Measurements from ENCODE around the gene ART5. TPM values are rescaled to one million over a fixed set of nuclear protein-coding genes. Genes with fewer than 3 reads are reported as not detected.

ART5 gene
- total RNA-seq, result 1 to 10 TPM in 1 of 2 donors, not detected in 1; 3.1 TPM

GRCh38 chr11:3641701-3642070 lies at the start of gene ART5:
Gene ART5 (minus strand): TSS chr11:3641992. CDS start chr11:3641862, 130 bp downstream.
- Histone ChIP-seq H3K36me3 (no peaks in the 10 kb centered on the region), H3K27me3 (replicated peaks; ENCODE audit: insufficient read depth) (no peaks in the 10 kb centered on the region), H3K27ac (peak within 1 kb of the TSS in 1 of 2 donors; percentile 43), H3K4me3 (peak within 1 kb of the TSS; percentile 42 to 46), H3K9me3 (no peaks in the 10 kb centered on the region), H3K4me1 (replicated peaks) (no peaks in the 10 kb centered on the region)
- no peak for DNase-seq (ENCODE audit: low spot score)
- intact Hi-C loops (cut with DNase I), result no loop called here
- WGBS, result 19% methylated on average over 12 of the region's 21 CpGs
- TF ChIP-seq CTCF (IDR thresholded peaks at IDR 0.05), result no peak
- TF ChIP-seq POLR2AphosphoS5 (IDR thresholded peaks at IDR 0.05), result no peak
- no peak for TF ChIP-seq POLR2A (IDR thresholded peaks at IDR 0.05)

- Histone ChIP-seq H3K27ac (no peak overlapping the region), H3K9me3 (no peaks in the 10 kb centered on the region), H3K4me3 (no peak overlapping the region), H3K4me1 (replicated peaks) (no peaks in the 10 kb centered on the region), H3K36me3 (peaks cover 0 to 3% of the 10 kb centered on the region in 2 donors), H3K27me3 (replicated peaks; ENCODE audit: insufficient read depth) (no peaks in the 10 kb centered on the region)
- WGBS, result 97% methylated on average over 4 of the region's 4 CpGs
- TF ChIP-seq POLR2A (IDR thresholded peaks at IDR 0.05) (no peak), POLR2AphosphoS5 (IDR thresholded peaks at IDR 0.05) (no peak), CTCF (IDR thresholded peaks at IDR 0.05) (no peak)
- intact Hi-C loops (cut with DNase I), result no loop called here
- no peak for DNase-seq (ENCODE audit: low spot score)
Observed at GRCh38 chr11:3686751-3687150, 45.0 kb upstream of the ART5 start.

- H3K27me3 ChIP-seq (replicated peaks; ENCODE audit: insufficient read depth), result no peaks in the 10 kb centered on the region
- intact Hi-C loops (cut with DNase I), result no loop called here
- H3K4me3 ChIP-seq, result no peak overlapping the region
- peak; percentile 15 for DNase-seq (ENCODE audit: low spot score)
- TF ChIP-seq CTCF (IDR thresholded peaks at IDR 0.05) (no peak), POLR2AphosphoS5 (IDR thresholded peaks at IDR 0.05) (peak; percentile 35)
- H3K4me1 ChIP-seq (replicated peaks), result no peaks in the 10 kb centered on the region
- no peaks in the 10 kb centered on the region for H3K9me3 ChIP-seq
- no peaks in the 10 kb centered on the region for H3K36me3 ChIP-seq
- WGBS, result 43% methylated on average over 7 of the region's 7 CpGs
- no peak overlapping the region for H3K27ac ChIP-seq
Observed at GRCh38 chr11:3685923-3686322, 44.1 kb upstream of the ART5 start.

GRCh38 chr11:3684819-3685172 lies 43.0 kb upstream of the ART5 start:
- Histone ChIP-seq H3K36me3 (no peaks in the 10 kb centered on the region), H3K27ac (no peak overlapping the region), H3K4me3 (no peak overlapping the region), H3K9me3 (no peaks in the 10 kb centered on the region), H3K27me3 (replicated peaks; ENCODE audit: insufficient read depth) (no peaks in the 10 kb centered on the region), H3K4me1 (replicated peaks) (no peaks in the 10 kb centered on the region)
- TF ChIP-seq POLR2AphosphoS5 (IDR thresholded peaks at IDR 0.05), result no peak
- DNase-seq (ENCODE audit: low spot score), result no peak
- WGBS, result 52% methylated on average over 2 of the region's 2 CpGs
- intact Hi-C loops (cut with DNase I), result no loop called here

GRCh38 chr11:3684129-3684818 lies 42.5 kb upstream of the ART5 start:
- Histone ChIP-seq H3K36me3 (peaks cover 0 to 5% of the 10 kb centered on the region in 2 donors), H3K27me3 (replicated peaks; ENCODE audit: insufficient read depth) (no peaks in the 10 kb centered on the region), H3K9me3 (no peaks in the 10 kb centered on the region), H3K27ac (no peak overlapping the region), H3K4me3 (no peak overlapping the region), H3K4me1 (replicated peaks) (no peaks in the 10 kb centered on the region)
- intact Hi-C loops (cut with DNase I), result no loop called here
- no peak for DNase-seq (ENCODE audit: low spot score)
- WGBS, result 94% methylated on average over 12 of the region's 12 CpGs
- TF ChIP-seq POLR2A (IDR thresholded peaks at IDR 0.05) (no peak), CTCF (IDR thresholded peaks at IDR 0.05) (no peak), POLR2AphosphoS5 (IDR thresholded peaks at IDR 0.05) (no peak)
